ENCODE measurements around the gene CUX1. TPM values are rescaled to one million over a fixed set of nuclear protein-coding genes. Genes with fewer than 3 reads are reported as not detected.

CUX1 gene
- total and polyA plus RNA-seq, 2 of the 13 experiments (the other 11 are each of a cell fraction or from before 2014, with no cell fraction given), result 13.7 to 14.9 TPM

GRCh38 chr7:102030696-102031095 is 213.3 kb downstream of the CUX1 start:
- H3K9me3 ChIP-seq (ENCODE audit: low read length), result no peaks in the 10 kb centered on the region
- TF ChIP-seq ZNF329 (CRISPR knock-in tag; IDR thresholded peaks at IDR 0.05; ENCODE audit: low read depth) (no peak), NCOR1 (IDR thresholded peaks at IDR 0.05; ENCODE audit: borderline replicate concordance, low read length) (no peak), ZNF878 (CRISPR knock-in tag; IDR thresholded peaks at IDR 0.05) (no peak), ARNTL (CRISPR knock-in tag; IDR thresholded peaks at IDR 0.05) (no peak), MIER2 (CRISPR knock-in tag; IDR thresholded peaks at IDR 0.05) (no peak), ZNF784 (CRISPR knock-in tag; IDR thresholded peaks at IDR 0.05; ENCODE audit: borderline replicate concordance) (no peak), ELF1 (CRISPR knock-in tag; IDR thresholded peaks at IDR 0.05) (no peak), TOPORS (CRISPR knock-in tag; IDR thresholded peaks at IDR 0.05) (no peak), KDM5B (CRISPR knock-in tag; IDR thresholded peaks at IDR 0.05; ENCODE audit: borderline replicate concordance) (no peak), HOXA9 (CRISPR knock-in tag; IDR thresholded peaks at IDR 0.05; ENCODE audit: borderline replicate concordance) (no peak), ATF1 (CRISPR knock-in tag; IDR thresholded peaks at IDR 0.05) (no peak), SNAPC5 (CRISPR knock-in tag; IDR thresholded peaks at IDR 0.05; ENCODE audit: borderline replicate concordance) (no peak)
- H3K4me3 ChIP-seq (replicated peaks in 1 of 3; ENCODE audit: insufficient read depth in 1 of 3, low read depth in 2 of 3, low read length in 3 of 3), result no peak overlapping the region
- DNase-seq (ENCODE audit: low spot score) (no peak), ATAC-seq (no peak), FAIRE-seq (no peak)
- ChIA-PET CTCF (ENCODE audit: low intra/inter-chr PET ratio, low total read pairs) (no interaction called here), POLR2A (no interaction called here)
- no TSS peak for BruUV-seq (replicated peaks)
- in situ Hi-C loops (cut with HindIII; ENCODE audit: extremely low pct_ligation_motif_present, low pct_unique_long_range_greater_than_20kb), result no loop called here
- peaks cover 7 to 25% of the 10 kb centered on the region in 2 experiments; a peak in 4 of 5 replicates for H3K36me3 ChIP-seq (replicated peaks in 1 of 2; ENCODE audit: control insufficient read depth in 1 of 2, insufficient read depth in 2 of 2, low read length in 2 of 2)
- H2AFZ ChIP-seq (ENCODE audit: low read length), result no peak overlapping the region
- H4K20me1 ChIP-seq (ENCODE audit: insufficient read depth, low read length), result no peaks in the 10 kb centered on the region
- no peaks in the 10 kb centered on the region for H3K27me3 ChIP-seq (ENCODE audit: control insufficient read depth in 1 of 2, insufficient read depth in 2 of 2, low read length in 2 of 2)
- no peak overlapping the region for H3K4me2 ChIP-seq (ENCODE audit: low read depth, low read length)
- intact Hi-C loops (cut with micrococcal nuclease; ENCODE audit: unreplicated experiment), result no loop called here
- H3K79me2 ChIP-seq (ENCODE audit: insufficient read depth, low read length), result peaks cover under 1% of the 10 kb centered on the region
- H3K4me1 ChIP-seq (ENCODE audit: insufficient read depth, low read length), result peaks cover 4% of the 10 kb centered on the region
- H3K27ac ChIP-seq (ENCODE audit: extremely low read length, insufficient read depth, low read length), result no peak overlapping the region
- over 99% methylated on average over 8 of the region's 8 CpGs for WGBS (ENCODE audit: low lambda C conversion rate)
- no peak overlapping the region for H3K9ac ChIP-seq (ENCODE audit: insufficient read depth, low read depth, low read length)
